IMR-90 (cell line): ENCODE measurements around the gene VTN. TPM values are rescaled to one million over a fixed set of nuclear protein-coding genes. Genes with fewer than 3 reads are reported as not detected.
A peak's percentile ranks its signal among the peaks of the same experiment; 100 is the strongest.

Experiments
- ATAC-seq: fragments of 200-7000 bp; cut with Tn5 transposase; 2 replicates; pipeline ENCODE4 v1.9.1; 2020; ENCODE audit warnings: low read depth, mild to moderate bottlenecking, moderate library complexity
- BruUV-seq: library from RNA; stranded (reverse); fragments of 400-500 nt; replicated peaks from 2 replicates; lab custom pipeline; 2021; lab: Mats Ljungman, UMichigan
- CTCF ChIA-PET: fragments of 300-600 bp; formaldehyde crosslinking; extraction: SDS; loops from one replicate; lab custom pipeline; 2021; ENCODE audit warnings: antibody characterized with exemption; lab: Yijun Ruan, JAX
- POLR2A ChIA-PET: fragments of 300-600 bp; sonication (Branson Sonifier 250); formaldehyde crosslinking; loops from one replicate; lab custom pipeline; 2022; ENCODE audit warnings: antibody characterized with exemption; ENCODE audit not compliant: unreplicated experiment; lab: Charles Lee
- DNase-seq: peaks from one replicate; pipeline ENCODE4 v3.0.0; 2013
- H2AFZ ChIP-seq: replicated peaks from 2 replicates; pipeline ENCODE3; 2013; ENCODE audit warnings: low read length, mild to moderate bottlenecking; ENCODE audit not compliant: poor library complexity
- H2AK5ac ChIP-seq: 2 replicates; pipeline ENCODE4 v1.6.1; 2013; ENCODE audit warnings: low read depth, low read length, inconsistent platforms
- H2AK9ac ChIP-seq: replicated peaks from 2 replicates; pipeline ENCODE3; 2013; ENCODE audit warnings: mild to moderate bottlenecking, low read depth, low read length, moderate library complexity; ENCODE audit not compliant: poor library complexity
- H2BK120ac ChIP-seq: 2 replicates; pipeline ENCODE4 v1.6.1; 2013; ENCODE audit warnings: low read depth, low read length, inconsistent platforms
- H2BK15ac ChIP-seq: 3 replicates; pipeline ENCODE4 v1.6.1; 2013; ENCODE audit warnings: low read depth, low read length, inconsistent platforms
- H2BK20ac ChIP-seq: 2 replicates; pipeline ENCODE4 v1.6.1; 2013; ENCODE audit warnings: low read depth, mild to moderate bottlenecking, inconsistent platforms, low read length, moderate library complexity
- H2BK5ac ChIP-seq: 2 replicates; pipeline ENCODE4 v1.6.1; 2013; ENCODE audit warnings: mild to moderate bottlenecking, low read depth, low read length, inconsistent platforms; ENCODE audit not compliant: poor library complexity, severe bottlenecking
- H3K14ac ChIP-seq: replicated peaks from 2 replicates; pipeline ENCODE4 v1.6.1; 2013; ENCODE audit warnings: low read depth, low read length, inconsistent platforms
- H3K18ac ChIP-seq: 2 replicates; pipeline ENCODE4 v1.6.1; 2013; ENCODE audit warnings: low read depth, low read length, control low read depth
- H3K23ac ChIP-seq: 2 replicates; pipeline ENCODE4 v1.6.1; 2013; ENCODE audit warnings: low read depth, low read length, inconsistent platforms
- H3K27ac ChIP-seq: 2 replicates; pipeline ENCODE4 v1.5.1; 2013; ENCODE audit warnings: mild to moderate bottlenecking, control low read depth, low read length; ENCODE audit not compliant: insufficient read depth
- H3K27me3 ChIP-seq: 2 replicates; pipeline ENCODE4 v1.6.1; 2013; ENCODE audit warnings: low read length; ENCODE audit not compliant: control insufficient read depth, insufficient read depth
- H3K36me3 ChIP-seq: 2 replicates; pipeline ENCODE4 v1.6.1; 2013; ENCODE audit warnings: low read length, mixed read lengths; ENCODE audit not compliant: control insufficient read depth, insufficient read depth
- H3K4ac ChIP-seq: 2 replicates; pipeline ENCODE4 v1.6.1; 2013; ENCODE audit warnings: low read depth, low read length, inconsistent platforms
- H3K4me1 ChIP-seq: 2 replicates; pipeline ENCODE4 v1.6.1; 2013; ENCODE audit warnings: low read length, mixed read lengths; ENCODE audit not compliant: control insufficient read depth, insufficient read depth
- H3K4me2 ChIP-seq: 2 replicates; pipeline ENCODE4 v1.6.1; 2013; ENCODE audit warnings: low read depth, mild to moderate bottlenecking, control low read depth, low read length, moderate library complexity
- H3K4me3 ChIP-seq: 2 replicates; pipeline ENCODE4 v1.5.1; 2013; ENCODE audit warnings: low read depth, mild to moderate bottlenecking, control low read depth, low read length, moderate library complexity; ENCODE audit not compliant: insufficient read depth
- H3K56ac ChIP-seq: 2 replicates; pipeline ENCODE4 v1.6.1; 2013; ENCODE audit warnings: low read length, inconsistent platforms; ENCODE audit not compliant: insufficient read depth; ENCODE audit errors: extremely low read depth
- H3K79me1 ChIP-seq, 2 experiments: 2 replicates each; pipeline ENCODE4 v1.6.1; 2013; ENCODE audit warnings: low read length in 2 of 2, inconsistent platforms in 1 of 2, low read depth in 1 of 2
- H3K9ac ChIP-seq: 2 replicates; pipeline ENCODE4 v1.6.1; 2013; ENCODE audit warnings: low read depth, low read length, control low read depth
- H3K9me1 ChIP-seq: 2 replicates; pipeline ENCODE4 v1.6.1; 2013; ENCODE audit warnings: low read length, inconsistent platforms; ENCODE audit not compliant: insufficient read depth
- H3K9me3 ChIP-seq: 2 replicates; pipeline ENCODE4 v1.6.1; 2013; ENCODE audit warnings: low read length; ENCODE audit not compliant: control insufficient read depth, insufficient read depth
- H4K20me1 ChIP-seq: 2 replicates; pipeline ENCODE4 v1.6.1; 2013; ENCODE audit warnings: low read length, inconsistent platforms; ENCODE audit not compliant: insufficient read depth
- H4K5ac ChIP-seq: 2 replicates; pipeline ENCODE4 v1.6.1; 2013; ENCODE audit warnings: mild to moderate bottlenecking, low read depth, low read length, control low read depth
- H4K8ac ChIP-seq, 2 experiments: 2 replicates each; pipeline ENCODE4 v1.6.1; 2013; ENCODE audit warnings: low read depth in 2 of 2, low read length in 2 of 2, control low read depth in 1 of 2, inconsistent platforms in 1 of 2
- H4K91ac ChIP-seq: 2 replicates; pipeline ENCODE4 v1.6.1; 2013; ENCODE audit warnings: low read depth, low read length, inconsistent platforms; ENCODE audit not compliant: insufficient read depth
- CEBPB ChIP-seq: IDR thresholded peaks from 2 replicates; pipeline ENCODE4 v1.6.1; 2012; ENCODE audit warnings: low read depth, low read length, improper control_type of control experiment
- ELK1 ChIP-seq: fragments of 150-350 bp; IDR thresholded peaks from 2 replicates; pipeline ENCODE4 v1.6.1; 2016; ENCODE audit warnings: low read depth, mild to moderate bottlenecking, low read length, moderate library complexity, borderline replicate concordance
- FOS ChIP-seq: fragments of 150-350 bp; IDR thresholded peaks from 2 replicates; pipeline ENCODE4 v1.6.1; 2016; ENCODE audit warnings: low read depth, low read length
- MAFK ChIP-seq: IDR thresholded peaks from 2 replicates; pipeline ENCODE4 v1.6.1; 2012; ENCODE audit warnings: low read depth, low read length, improper control_type of control experiment
- MAZ ChIP-seq: IDR thresholded peaks from 2 replicates; pipeline ENCODE4 v1.6.1; 2012; ENCODE audit warnings: low read depth, mild to moderate bottlenecking, low read length, improper control_type of control experiment, moderate library complexity, borderline replicate concordance
- POLR2A ChIP-seq: IDR thresholded peaks from 2 replicates; pipeline ENCODE4 v1.6.1; 2012; ENCODE audit warnings: mild to moderate bottlenecking, low read depth, low read length
- RAD21 ChIP-seq: IDR thresholded peaks from 2 replicates; pipeline ENCODE4 v1.6.1; 2012; ENCODE audit warnings: low read length, improper control_type of control experiment
- RCOR1 ChIP-seq: IDR thresholded peaks from 2 replicates; pipeline ENCODE4 v1.6.1; 2012; ENCODE audit warnings: mild to moderate bottlenecking, low read length, improper control_type of control experiment; ENCODE audit not compliant: insufficient replicate concordance
- SMC3 ChIP-seq: fragments of 150-350 bp; IDR thresholded peaks from 2 replicates; pipeline ENCODE4 v1.6.1; 2016; ENCODE audit warnings: low read depth, mild to moderate bottlenecking, antibody characterized with exemption, low read length, moderate library complexity
- WGBS, 2 experiments: methylation state at CpG; one replicate each; pipeline versions ENCODE4 v1.1.5 to v1.1.7; 2013; ENCODE audit warnings: missing lambda C conversion rate in 2 of 2; ENCODE audit not compliant: insufficient read length in 1 of 2; ENCODE audit errors: extremely low coverage in 2 of 2; 5-methylcytosine and 5-hydroxymethylcytosine counted together
- dilution Hi-C: fragments of 300-500 bp; cut with HindIII; formaldehyde crosslinking; loops from one replicate; pipeline ENCODE4 v1.14.3; 2018; ENCODE audit warnings: low sequenced_read_pairs; ENCODE audit not compliant: unreplicated experiment
- in situ Hi-C: fragments of 300-500 bp; cut with MboI; formaldehyde crosslinking; loops from 3 replicates; pipeline ENCODE4 v1.14.3; 2019; ENCODE audit warnings: low sequenced_read_pairs, inconsistent platforms, mixed read lengths
- intact Hi-C: fragments of 100-400 bp; cut with micrococcal nuclease; formaldehyde crosslinking; loops from 2 replicates; pipeline ENCODE4 v1.10.0; 2022
- polyA plus RNA-seq, 3 experiments: library from polyadenylated mRNA; depleted of rRNA; stranded (reverse); fragments of >200 nt; gene quantifications; 2 replicates each; pipeline ENCODE4 v1.2.3, GENCODE V29; 2012; ENCODE audit warnings: low replicate concordance in 1 of 3
- total RNA-seq: library from RNA; depleted of rRNA; stranded (reverse); fragments of >200 nt; gene quantifications from 2 replicates; pipeline ENCODE4 v1.2.3, GENCODE V29; 2012
- TF ChIP-seq, protein P1 (sequence below): conservative IDR thresholded peaks from 2 replicates; pipeline ENCODE4 v1.5.1; 2012; ENCODE audit warnings: mild to moderate bottlenecking, low read depth, low read length, improper control_type of control experiment
- TF ChIP-seq, protein P2 (sequence below): fragments of 150-350 bp; IDR thresholded peaks from 2 replicates; pipeline ENCODE4 v1.6.1; 2017; ENCODE audit warnings: mild to moderate bottlenecking, antibody characterized with exemption, low read length, low read depth

VTN gene
- total and polyA plus RNA-seq, 2 of the 4 experiments (the other 2 are of a cell fraction): 0.18 to 1.0 TPM

DNA sequence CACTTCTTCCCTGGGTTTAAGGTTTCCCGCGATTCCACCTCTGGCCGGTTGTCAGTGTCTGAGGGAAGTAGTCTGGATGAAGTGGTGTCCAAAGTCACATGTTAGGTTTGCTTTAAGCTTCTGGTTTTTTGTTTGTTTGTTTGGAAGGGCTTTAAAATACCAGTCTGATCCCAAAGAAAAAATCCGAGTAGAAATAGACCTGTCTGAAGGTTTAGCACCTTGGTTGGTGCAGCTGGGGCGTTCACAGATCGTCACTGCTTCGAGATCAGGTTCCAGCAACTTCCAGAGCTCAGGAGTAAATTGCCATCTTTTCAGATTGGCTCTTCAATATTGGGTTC is 50.5 kb downstream of the VTN start:
- Histone ChIP-seq H3K56ac (no peak overlapping the region), H3K9ac (peak overlapping the region; percentile 46), H3K79me1 (peaks cover 16 to 21% of the 10 kb centered on the region in 2 experiments; a peak in 3 of 4 replicates), H2AK9ac (peak overlapping the region; percentile 89), H3K9me1 (peaks cover 3% of the 10 kb centered on the region; the same call in 1 of the 2 replicates), H4K8ac (peak overlapping the region in 1 of 2 experiments; percentile 12; a peak in 2 of 4 replicates), H3K27ac (peak overlapping the region; percentile 15; the same call in 1 of the 2 replicates), H3K18ac (no peak overlapping the region), H3K14ac (no peak overlapping the region; the same call in 1 of the 2 replicates), H4K5ac (no peak overlapping the region), H2BK20ac (no peak overlapping the region), H2AK5ac (no peak overlapping the region), H3K9me3 (no peaks in the 10 kb centered on the region), H3K4me3 (peak overlapping the region; percentile 67), H2BK5ac (no peak overlapping the region), H3K4me2 (peak overlapping the region; percentile 87), H2AFZ (peak overlapping the region; percentile 100), H3K4ac (0 out of 2 replicates have a peak overlapping the region, but pooled peaks have one; percentile 17), H3K27me3 (no peaks in the 10 kb centered on the region), H3K36me3 (no peaks in the 10 kb centered on the region), H2BK120ac (no peak overlapping the region), H4K20me1 (no peaks in the 10 kb centered on the region), H3K23ac (0 out of 2 replicates have a peak overlapping the region, but pooled peaks have one; percentile 11), H2BK15ac (no peak overlapping the region), H3K4me1 (peaks cover 4% of the 10 kb centered on the region; the same call in 1 of the 2 replicates), H4K91ac (no peak overlapping the region)
- 0% methylated on average over 4 of the region's 7 CpGs; no CpG with 5 or more reads in 1 of the 2 experiments for WGBS, 2 experiments
- CTCF ChIA-PET: interaction anchor here (1.1 kb wide), 1 partner anchor 16 kb away, joined by 3 read pairs; the partner anchor contains the start of genes IFT20 and TNFAIP1
- POLR2A ChIA-PET: no interaction called here
- TF ChIP-seq, protein P1, sequence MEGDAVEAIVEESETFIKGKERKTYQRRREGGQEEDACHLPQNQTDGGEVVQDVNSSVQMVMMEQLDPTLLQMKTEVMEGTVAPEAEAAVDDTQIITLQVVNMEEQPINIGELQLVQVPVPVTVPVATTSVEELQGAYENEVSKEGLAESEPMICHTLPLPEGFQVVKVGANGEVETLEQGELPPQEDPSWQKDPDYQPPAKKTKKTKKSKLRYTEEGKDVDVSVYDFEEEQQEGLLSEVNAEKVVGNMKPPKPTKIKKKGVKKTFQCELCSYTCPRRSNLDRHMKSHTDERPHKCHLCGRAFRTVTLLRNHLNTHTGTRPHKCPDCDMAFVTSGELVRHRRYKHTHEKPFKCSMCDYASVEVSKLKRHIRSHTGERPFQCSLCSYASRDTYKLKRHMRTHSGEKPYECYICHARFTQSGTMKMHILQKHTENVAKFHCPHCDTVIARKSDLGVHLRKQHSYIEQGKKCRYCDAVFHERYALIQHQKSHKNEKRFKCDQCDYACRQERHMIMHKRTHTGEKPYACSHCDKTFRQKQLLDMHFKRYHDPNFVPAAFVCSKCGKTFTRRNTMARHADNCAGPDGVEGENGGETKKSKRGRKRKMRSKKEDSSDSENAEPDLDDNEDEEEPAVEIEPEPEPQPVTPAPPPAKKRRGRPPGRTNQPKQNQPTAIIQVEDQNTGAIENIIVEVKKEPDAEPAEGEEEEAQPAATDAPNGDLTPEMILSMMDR: no peak
- TF ChIP-seq, protein P2, sequence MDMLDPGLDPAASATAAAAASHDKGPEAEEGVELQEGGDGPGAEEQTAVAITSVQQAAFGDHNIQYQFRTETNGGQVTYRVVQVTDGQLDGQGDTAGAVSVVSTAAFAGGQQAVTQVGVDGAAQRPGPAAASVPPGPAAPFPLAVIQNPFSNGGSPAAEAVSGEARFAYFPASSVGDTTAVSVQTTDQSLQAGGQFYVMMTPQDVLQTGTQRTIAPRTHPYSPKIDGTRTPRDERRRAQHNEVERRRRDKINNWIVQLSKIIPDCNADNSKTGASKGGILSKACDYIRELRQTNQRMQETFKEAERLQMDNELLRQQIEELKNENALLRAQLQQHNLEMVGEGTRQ: no peak
- TF ChIP-seq FOS (no peak), SMC3 (no peak), RCOR1 (no peak), MAZ (no peak), MAFK (no peak), ELK1 (no peak), CEBPB (no peak), RAD21 (no peak), POLR2A (no peak)
- peak; percentile 5 for ATAC-seq
- in situ Hi-C loops (no loop called here), dilution Hi-C loops (no loop called here), intact Hi-C loops (loop anchor here (5.0 kb wide), 1 partner anchor 427 kb away; the partner anchor contains the start of gene LYRM9)
- BruUV-seq: no TSS peak
- DNase-seq: peak; percentile 12
